ENCODE measurements around the gene TSC22D1.
A peak's percentile ranks its signal among the peaks of the same experiment; 100 is the strongest.

The TSC22D1 gene

GRCh38 chr13:44401577-44401976, 174.6 kb downstream of the TSC22D1 start:
- no peak for DNase-seq

DNA sequence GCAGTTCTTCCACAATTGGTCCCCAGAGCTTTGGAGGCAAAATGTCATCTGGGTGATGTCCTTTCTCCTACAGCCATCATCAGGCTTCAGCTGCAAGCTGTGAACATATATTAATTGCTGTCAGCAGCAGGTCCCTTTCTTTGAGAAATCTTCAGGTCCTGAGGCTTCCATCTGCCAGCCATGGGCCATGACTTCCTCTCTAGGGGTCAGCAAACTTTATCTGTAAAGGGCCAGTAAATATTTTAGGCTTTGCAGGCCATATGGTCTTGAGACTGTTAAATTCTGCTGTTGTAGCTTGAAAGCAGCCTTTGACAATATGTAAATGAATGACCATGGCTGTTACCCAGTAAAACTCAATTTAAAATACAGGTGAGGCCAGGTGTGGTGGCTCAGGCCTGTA, 175.4 kb downstream of the TSC22D1 start:
- DNase-seq = no peak

DNA sequence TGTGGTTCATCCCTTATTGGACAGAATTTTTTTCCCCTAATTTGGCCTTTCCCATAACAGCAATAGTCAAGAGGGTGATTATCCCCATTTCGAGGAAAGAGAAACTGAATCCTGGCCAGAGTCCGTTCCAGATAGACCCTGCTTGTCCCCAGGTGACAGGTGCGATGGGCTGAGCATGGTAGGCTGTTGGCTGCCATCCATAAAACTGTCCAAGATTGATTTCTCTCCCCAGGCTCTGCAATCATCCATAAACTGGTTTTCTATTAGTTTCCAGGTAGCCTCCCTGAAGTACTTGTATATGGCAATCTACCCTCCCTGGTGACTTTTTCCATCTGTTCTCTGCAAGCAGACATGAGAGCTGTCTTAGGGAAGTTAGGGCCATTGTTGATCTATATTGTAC, 177.1 kb downstream of the TSC22D1 start:
- no peak for DNase-seq

GRCh38 chr13:44398606-44399005, 177.5 kb downstream of the TSC22D1 start:
- DNase-seq = no peak

- DNase-seq = no peak
Measured at GRCh38 chr13:44397766-44398223, 178.3 kb downstream of the TSC22D1 start.

DNA sequence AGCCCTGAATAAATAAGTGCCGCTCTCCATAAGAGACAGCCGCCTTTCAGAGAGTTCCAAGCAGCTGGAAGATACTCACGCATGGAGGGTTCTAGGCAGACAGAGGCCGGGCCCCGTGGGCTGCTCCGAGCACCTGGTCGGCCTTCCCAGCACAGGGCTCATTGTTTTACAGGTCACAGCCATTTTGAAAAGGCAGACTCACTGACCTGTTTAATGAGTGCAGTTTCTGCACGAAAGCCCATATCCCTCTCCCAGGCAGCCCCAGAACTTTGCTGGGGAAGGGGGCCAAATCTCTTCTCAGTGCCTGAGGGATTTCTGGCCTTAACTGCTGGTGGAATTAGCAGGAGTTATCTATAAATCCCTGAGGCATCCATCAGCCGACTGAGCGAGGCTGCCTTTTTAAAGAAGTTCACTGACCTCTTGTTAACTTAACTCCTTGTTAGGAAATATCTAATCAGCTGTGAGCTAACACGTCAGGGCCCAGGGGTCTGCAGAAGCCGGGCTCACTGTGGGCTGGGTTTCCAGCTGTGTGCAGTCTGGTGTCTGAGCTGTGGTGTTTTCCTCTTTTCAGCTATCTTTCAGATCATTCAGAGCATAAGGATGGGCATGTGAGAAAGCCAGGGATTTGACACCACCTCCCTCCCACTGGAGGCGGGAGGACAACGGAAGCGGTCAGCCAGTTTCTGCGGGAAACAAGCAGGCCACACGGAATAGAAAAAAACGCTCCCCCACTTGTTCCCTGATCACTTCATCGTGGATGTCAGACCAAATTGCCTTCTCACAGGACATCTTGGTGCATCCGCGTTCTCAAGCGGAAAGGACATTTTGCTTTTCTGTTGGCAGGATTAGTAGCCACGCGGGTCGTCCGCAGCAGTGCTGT, 179.2 kb downstream of the TSC22D1 start:
- DNase-seq = no peak

DNA sequence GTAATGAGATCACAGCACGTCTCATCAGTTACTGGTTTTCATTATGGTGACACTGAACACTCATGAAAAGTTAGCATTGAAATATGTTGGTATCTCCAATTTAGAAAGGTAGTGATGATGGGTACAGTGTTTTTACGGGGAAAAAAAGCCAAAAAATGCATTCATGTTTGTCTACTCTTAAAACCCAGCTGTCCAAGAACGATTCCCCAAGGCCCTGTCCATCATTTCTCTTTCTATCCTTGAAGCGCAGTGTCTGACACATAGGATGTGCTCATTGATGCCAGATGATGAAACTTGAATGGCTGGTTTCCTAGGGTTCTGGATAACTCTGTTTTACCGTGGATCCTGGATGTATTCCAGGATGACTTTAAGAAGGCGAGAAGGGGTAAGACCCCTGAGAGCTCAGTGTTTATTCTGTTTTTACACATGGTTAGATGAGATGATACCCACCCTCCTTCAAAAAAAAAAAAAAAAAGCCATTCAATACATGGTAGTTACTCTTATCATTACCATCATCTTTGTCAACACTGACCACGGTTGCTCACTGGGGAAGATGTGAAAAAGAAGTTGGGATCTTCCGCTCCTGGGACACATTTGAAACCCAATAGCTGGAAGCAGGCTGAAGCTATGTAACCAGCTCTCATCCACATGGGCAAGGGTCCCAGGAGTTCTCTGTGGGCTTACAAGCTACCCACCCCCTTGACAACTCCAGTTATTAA, 180.0 kb downstream of the TSC22D1 start:
- DNase-seq = no peak

GRCh38 chr13:44394658-44395057, 181.5 kb downstream of the TSC22D1 start:
- DNase-seq = no peak

GRCh38 chr13:44393391-44393790, 182.7 kb downstream of the TSC22D1 start:
- DNase-seq = no peak

- DNase-seq = no peak
Measured at GRCh38 chr13:44389876-44390275, 186.3 kb downstream of the TSC22D1 start.

- peak in 1 of 2 donors; percentile 33 for DNase-seq
Measured at GRCh38 chr13:44389060-44389666, 187.0 kb downstream of the TSC22D1 start.

GRCh38 chr13:44388427-44389059, 187.6 kb downstream of the TSC22D1 start:
- DNase-seq = no peak

- no peak for DNase-seq
Measured at GRCh38 chr13:44386913-44387556, 189.1 kb downstream of the TSC22D1 start.

DNA sequence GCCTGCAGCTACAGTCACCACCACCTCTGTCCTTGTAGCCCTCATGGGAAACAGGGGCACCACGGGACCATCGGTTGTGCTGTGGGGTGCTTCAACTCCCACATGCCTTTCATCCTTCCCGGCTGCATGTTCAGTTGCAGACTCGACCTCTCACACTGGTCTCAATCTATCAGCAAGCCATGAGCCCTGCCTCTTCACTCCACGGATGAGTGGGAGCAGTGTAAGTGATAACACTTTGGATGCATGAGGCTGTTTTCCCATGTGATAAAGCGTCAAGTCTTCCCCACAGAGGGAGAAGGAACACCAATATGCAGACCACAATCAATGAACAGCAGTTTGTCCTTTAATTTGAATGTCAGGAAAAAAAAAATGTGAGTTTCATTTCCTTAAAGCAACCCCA, 190.3 kb downstream of the TSC22D1 start:
- no peak for DNase-seq

DNA sequence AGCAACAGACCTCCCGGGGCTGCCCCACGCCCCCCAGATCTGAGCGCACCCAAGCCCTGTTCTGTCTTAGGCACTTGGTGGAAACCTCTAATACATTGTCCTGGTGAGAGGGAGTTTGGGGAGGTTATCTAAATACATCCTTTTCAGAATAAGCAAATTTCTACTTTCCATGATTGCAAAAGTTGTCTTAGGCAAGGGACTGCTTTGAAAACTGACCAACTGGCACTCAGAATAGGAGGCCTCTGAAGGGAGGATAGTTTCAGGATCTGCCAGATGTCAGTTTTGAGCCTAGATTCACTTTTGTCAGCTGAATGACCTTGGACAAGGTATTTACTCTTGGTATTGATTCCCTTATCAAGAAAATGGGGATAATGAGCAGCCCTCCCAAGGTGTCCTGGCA, 190.7 kb downstream of the TSC22D1 start:
- no peak for DNase-seq

DNA sequence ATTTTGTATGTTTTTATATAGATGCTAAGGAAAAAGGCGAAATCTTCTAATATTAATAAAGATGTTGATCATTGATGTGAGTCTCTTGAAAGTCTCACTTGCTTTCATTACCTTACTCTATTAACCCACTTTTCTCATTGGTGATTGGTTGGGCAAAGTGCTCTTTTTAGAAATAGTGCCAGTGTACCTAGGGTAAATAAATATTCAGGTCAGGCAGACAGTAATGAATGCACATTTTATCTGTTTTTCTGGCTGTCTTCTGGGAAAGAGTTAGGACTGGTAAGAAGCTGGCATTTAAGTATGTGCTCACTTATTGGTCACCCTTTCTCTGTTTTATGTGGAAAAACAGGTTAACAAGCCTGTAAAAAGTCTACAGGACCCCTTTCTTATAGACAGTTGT, 191.4 kb downstream of the TSC22D1 start:
- no peak for DNase-seq

GRCh38 chr13:44383945-44384344, 192.2 kb downstream of the TSC22D1 start:
- no peak for DNase-seq

- DNase-seq = no peak
Measured at GRCh38 chr13:44382635-44383145, 193.4 kb downstream of the TSC22D1 start.

Measured in inflammatory macrophage treated with lipopolysaccharide for 1 hour (primary cell).